Ascending aorta (tissue), 2 donors: ENCODE measurements around the gene PRTG. TPM values are rescaled to one million over a fixed set of nuclear protein-coding genes. Genes with fewer than 3 reads are reported as not detected.
A peak's percentile ranks its signal among the peaks of the same experiment; 100 is the strongest.

Experiments used
- DNase-seq, 2 donors: peaks; one replicate each; pipeline ENCODE4 v3.0.0-alpha.2; 2019; ENCODE audit warnings: low spot score in 2 of 2
- H3K27ac ChIP-seq, 2 donors: fragments of 200-600 bp; sonication (generic); one replicate each; pipeline ENCODE4 v1.5.1; 2016 to 2017; ENCODE audit warnings: mild to moderate bottlenecking in 1 of 2
- H3K27me3 ChIP-seq: fragments of 200-600 bp; sonication (generic); one replicate; pipeline ENCODE4 v1.5.1; 2017
- H3K36me3 ChIP-seq, 2 donors: fragments of 200-600 bp; sonication (generic); one replicate each; pipeline ENCODE4 v1.5.1; 2016
- H3K4me1 ChIP-seq, 2 donors: fragments of 200-600 bp; sonication (generic); one replicate each; pipeline ENCODE4 v1.5.1; 2016 to 2017; ENCODE audit warnings: mild to moderate bottlenecking in 1 of 2
- H3K4me3 ChIP-seq, 2 donors: fragments of 200-600 bp; sonication (generic); one replicate each; pipeline ENCODE4 v1.5.1; 2016 to 2017; ENCODE audit warnings: mild to moderate bottlenecking in 1 of 2
- H3K9me3 ChIP-seq, 2 donors: fragments of 200-600 bp; sonication (generic); one replicate each; pipeline ENCODE4 v1.5.1; 2016
- CTCF ChIP-seq, 3 experiments: fragments of 200-600 bp in 2 of 3; fragments of 450-650 bp in 1 of 3; sonication (generic) in 2 of 3; IDR thresholded peaks; one replicate each; pipeline ENCODE4 v1.5.1; 2016 to 2019; ENCODE audit warnings: antibody characterized with exemption in 3 of 3, mild to moderate bottlenecking in 1 of 3, moderate library complexity in 1 of 3
- intact Hi-C: fragments of 100-400 bp; cut with DNase I; formaldehyde crosslinking; loops from one replicate; pipeline ENCODE4 v1.15.1; 2023
- total RNA-seq: library from RNA; depleted of rRNA; stranded (reverse); fragments of >200 nt; gene quantifications from one replicate; pipeline ENCODE4 v1.1.0, GENCODE V29; 2016

The PRTG gene
- total RNA-seq, 1 donor from 2014 or later: 0.21 TPM

- H3K4me1 ChIP-seq: no peaks in the 10 kb centered on the region
- H3K36me3 ChIP-seq: no peaks in the 10 kb centered on the region
- no peaks in the 10 kb centered on the region for H3K27me3 ChIP-seq
- intact Hi-C loops: no loop called here
- peak overlapping the region; percentile 80 to 100 for H3K4me3 ChIP-seq
- no peak overlapping the region for H3K27ac ChIP-seq
- TF ChIP-seq CTCF (IDR thresholded peaks at IDR 0.05): no peak
- DNase-seq: no peak
- no peaks in the 10 kb centered on the region for H3K9me3 ChIP-seq
Observed at GRCh38 chr15:55740981-55741832, 1.7 kb downstream of the PRTG start.

DNA sequence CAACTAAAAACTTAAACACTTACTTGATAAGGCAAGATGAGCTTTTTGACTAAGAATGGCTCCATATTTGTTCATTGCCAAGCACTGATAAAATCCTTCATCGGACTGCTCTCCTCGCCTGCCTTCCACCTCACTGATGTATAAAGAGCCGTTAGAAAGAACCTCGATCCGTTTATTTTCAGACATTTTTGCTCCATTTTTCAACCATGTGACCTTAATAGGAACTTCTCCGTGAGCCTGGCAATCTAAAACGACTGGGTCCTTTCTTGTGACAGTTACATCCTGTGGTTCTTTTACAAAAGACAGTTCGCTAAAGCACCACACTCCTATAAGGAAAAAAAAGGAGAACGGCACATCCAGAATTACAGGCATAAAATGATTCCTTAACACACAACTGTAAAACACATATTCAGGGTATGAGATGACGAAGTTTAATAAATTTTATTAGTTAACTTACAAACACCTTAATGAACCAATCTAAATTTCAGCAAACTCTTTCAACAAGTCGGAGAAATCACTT, 2.5 kb downstream of the PRTG start:
- DNase-seq: no peak
- intact Hi-C loops: no loop called here
- Histone ChIP-seq H3K27ac (no peak overlapping the region), H3K9me3 (no peaks in the 10 kb centered on the region), H3K36me3 (no peaks in the 10 kb centered on the region), H3K4me1 (no peaks in the 10 kb centered on the region), H3K27me3 (no peaks in the 10 kb centered on the region), H3K4me3 (no peak overlapping the region)
- no peak for TF ChIP-seq CTCF (IDR thresholded peaks at IDR 0.05)

DNA sequence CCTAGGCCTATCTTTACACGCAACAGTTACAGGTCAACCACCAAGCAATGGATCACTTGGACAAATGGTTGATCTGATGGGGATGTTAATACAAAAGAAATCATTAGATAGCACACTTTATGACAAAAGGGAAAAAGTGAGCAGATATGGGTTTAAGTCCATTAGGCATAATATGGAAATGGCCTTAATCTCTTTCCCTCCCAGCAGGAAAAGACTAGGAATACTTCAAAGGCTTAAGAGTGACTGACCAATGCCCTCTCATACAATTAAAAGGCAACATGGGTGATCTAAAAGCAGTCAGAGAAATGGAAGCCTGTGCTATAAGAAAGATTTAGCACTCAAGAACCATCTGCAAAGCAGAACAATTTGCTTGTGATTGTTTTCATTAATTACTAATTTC, 3.3 kb downstream of the PRTG start:
- Histone ChIP-seq H3K36me3 (no peaks in the 10 kb centered on the region), H3K27me3 (no peaks in the 10 kb centered on the region), H3K27ac (no peak overlapping the region), H3K4me1 (no peaks in the 10 kb centered on the region), H3K4me3 (no peak overlapping the region), H3K9me3 (no peaks in the 10 kb centered on the region)
- intact Hi-C loops: no loop called here
- no peak for TF ChIP-seq CTCF (IDR thresholded peaks at IDR 0.05)
- no peak for DNase-seq

DNA sequence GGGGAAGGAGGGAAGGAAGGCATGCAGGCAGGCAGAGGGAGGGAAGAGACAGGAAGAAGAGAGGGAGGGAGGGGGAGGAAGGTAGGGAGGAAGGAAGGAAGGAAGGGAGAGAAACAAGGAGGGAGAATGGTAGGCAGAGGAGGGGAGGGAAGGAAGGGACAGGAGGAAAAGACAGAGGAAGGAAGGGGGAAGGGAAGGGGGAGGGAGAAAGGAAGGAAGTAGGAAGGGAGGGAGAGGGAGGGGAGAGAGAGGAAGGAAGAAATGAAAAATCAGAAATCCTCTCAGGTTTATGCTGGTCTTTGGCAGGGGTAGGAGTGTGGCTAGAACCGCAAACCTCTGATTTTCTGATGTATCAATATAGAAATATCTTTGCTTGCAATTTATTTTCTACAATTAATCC, 4.2 kb downstream of the PRTG start:
- H3K27ac ChIP-seq: no peak overlapping the region

GRCh38 chr15:55737373-55737772, 5.6 kb downstream of the PRTG start:
- Histone ChIP-seq H3K4me3 (no peak overlapping the region), H3K9me3 (no peaks in the 10 kb centered on the region), H3K27ac (no peak overlapping the region), H3K36me3 (no peaks in the 10 kb centered on the region), H3K27me3 (no peaks in the 10 kb centered on the region), H3K4me1 (no peaks in the 10 kb centered on the region)
- DNase-seq: no peak
- intact Hi-C loops: no loop called here
- no peak for TF ChIP-seq CTCF (IDR thresholded peaks at IDR 0.05)

More for the DNA sequence above, 4.2 kb downstream of the PRTG start:
- intact Hi-C loops: no loop called here
- Histone ChIP-seq H3K36me3 (no peaks in the 10 kb centered on the region), H3K4me3 (no peak overlapping the region), H3K27me3 (no peaks in the 10 kb centered on the region), H3K4me1 (no peaks in the 10 kb centered on the region), H3K9me3 (no peaks in the 10 kb centered on the region)
- no peak for TF ChIP-seq CTCF (IDR thresholded peaks at IDR 0.05)
- no peak for DNase-seq
